Endodermal cell (in vitro differentiated cells): Measurements from ENCODE around the gene TMEM138. TPM values are rescaled to one million over a fixed set of nuclear protein-coding genes. Genes with fewer than 3 reads are reported as not detected.

Source experiments
- DNase-seq: peaks from one replicate; pipeline ENCODE4 v3.0.0-alpha.2; 2017
- H3K27ac ChIP-seq: 2 replicates; pipeline ENCODE4 v1.5.1; 2013; ENCODE audit warnings: mild to moderate bottlenecking, low read depth, low read length, moderate library complexity
- H3K27me3 ChIP-seq: 2 replicates; pipeline ENCODE4 v1.6.1; 2013; ENCODE audit warnings: mild to moderate bottlenecking, low read length, moderate library complexity; ENCODE audit not compliant: insufficient read depth, control insufficient read depth, poor library complexity, severe bottlenecking
- H3K36me3 ChIP-seq: 2 replicates; pipeline ENCODE4 v1.7.0; 2013; ENCODE audit warnings: mild to moderate bottlenecking, low read length, moderate library complexity; ENCODE audit not compliant: control insufficient read depth, insufficient read depth
- H3K4me1 ChIP-seq: one replicate; pipeline ENCODE4 v1.7.0; 2013; ENCODE audit warnings: low read length; ENCODE audit not compliant: control insufficient read depth, insufficient read depth
- H3K4me3 ChIP-seq: 2 replicates; pipeline ENCODE4 v1.5.1; 2013; ENCODE audit warnings: mild to moderate bottlenecking, low read length, moderate library complexity
- H3K9ac ChIP-seq: 2 replicates; pipeline ENCODE4 v1.6.1; 2013; ENCODE audit warnings: mild to moderate bottlenecking, low read length, moderate library complexity; ENCODE audit not compliant: poor library complexity, severe bottlenecking; ENCODE audit errors: extremely low read depth
- H3K9me3 ChIP-seq: 2 replicates; pipeline ENCODE4 v1.6.1; 2013; ENCODE audit warnings: mild to moderate bottlenecking, low read length, moderate library complexity; ENCODE audit not compliant: control insufficient read depth
- H3K27ac Mint-ChIP-seq: 2 replicates; pipeline ENCODE4 v1.8.0; 2020; ENCODE audit warnings: mixed read lengths
- H3K27me3 Mint-ChIP-seq: 2 replicates; pipeline ENCODE4 v1.8.0; 2021; ENCODE audit warnings: mild to moderate bottlenecking, mixed read lengths; ENCODE audit not compliant: insufficient read depth
- H3K36me3 Mint-ChIP-seq: 2 replicates; pipeline ENCODE4 v1.8.0; 2020; ENCODE audit warnings: low read depth, mixed read lengths
- H3K4me1 Mint-ChIP-seq: 2 replicates; pipeline ENCODE4 v1.8.0; 2020; ENCODE audit warnings: mixed read lengths
- H3K4me3 Mint-ChIP-seq: 2 replicates; pipeline ENCODE4 v1.8.0; 2020; ENCODE audit warnings: mild to moderate bottlenecking, moderate library complexity, mixed read lengths
- H3K9me3 Mint-ChIP-seq: 2 replicates; pipeline ENCODE4 v1.8.0; 2020; ENCODE audit warnings: mild to moderate bottlenecking, mixed read lengths
- CTCF ChIP-seq: fragments of 200-600 bp; sonication (generic); conservative IDR thresholded peaks from 2 replicates; pipeline ENCODE4 v1.5.0; 2021; ENCODE audit warnings: antibody characterized with exemption, mild to moderate bottlenecking
- WGBS, 2 experiments: methylation state at CpG; one replicate each; pipeline versions ENCODE4 v1.1.5 to v1.1.7; 2013; ENCODE audit warnings: missing lambda C conversion rate in 2 of 2, mixed read lengths in 1 of 2; ENCODE audit not compliant: insufficient coverage in 1 of 2, insufficient read length in 1 of 2; 5-methylcytosine and 5-hydroxymethylcytosine counted together
- total RNA-seq, 2 donors: library from RNA; stranded (reverse); fragmentation: NEBNext Ultra II Directional in 1 of 2; extraction: Animal tissue kit (Norgen Biotek cat#: 25700) in 1 of 2; gene quantifications; 2 replicates in 1 of 2; 3 replicates in 1 of 2; pipeline ENCODE4 v1.2.1, GENCODE V29; 2021

TMEM138 gene
- total RNA-seq, 2 donors from 2014 or later: 26.5 to 29.3 TPM

GRCh38 chr11:61354208-61354607 lies 8.0 kb upstream of the TMEM138 start:
- H3K27ac Mint-ChIP-seq: no peak overlapping the region

GRCh38 chr11:61356706-61357105 lies 5.5 kb upstream of the TMEM138 start:
- Mint-ChIP-seq H3K4me3 (no peak overlapping the region), H3K27me3 (no peaks in the 10 kb centered on the region), H3K4me1 (peaks cover 3% of the 10 kb centered on the region), H3K9me3 (no peaks in the 10 kb centered on the region), H3K36me3 (peaks cover 12% of the 10 kb centered on the region), H3K27ac (no peak overlapping the region)
- Histone ChIP-seq H3K9ac (no peak overlapping the region), H3K27ac (no peak overlapping the region), H3K4me3 (no peak overlapping the region), H3K27me3 (no peaks in the 10 kb centered on the region), H3K36me3 (no peaks in the 10 kb centered on the region), H3K9me3 (no peaks in the 10 kb centered on the region), H3K4me1 (no peaks in the 10 kb centered on the region)
- DNase-seq: no peak
- no peak for TF ChIP-seq CTCF
- WGBS, 2 experiments: 93 to 100% methylated on average over 3 to 4 of the region's 4 CpGs

More at GRCh38 chr11:61354208-61354607, 8.0 kb upstream of the TMEM138 start:
- no peaks in the 10 kb centered on the region for H3K4me1 ChIP-seq
- no peak overlapping the region for H3K4me3 Mint-ChIP-seq
- H3K9me3 Mint-ChIP-seq: no peaks in the 10 kb centered on the region
- H3K9me3 ChIP-seq: no peaks in the 10 kb centered on the region
- TF ChIP-seq CTCF: no peak
- 94 to 100% methylated on average over 2 of the region's 2 CpGs for WGBS, 2 experiments
- no peak overlapping the region for H3K9ac ChIP-seq
- no peaks in the 10 kb centered on the region for H3K27me3 ChIP-seq
- no peaks in the 10 kb centered on the region for H3K4me1 Mint-ChIP-seq
- no peak overlapping the region for H3K27ac ChIP-seq
- H3K27me3 Mint-ChIP-seq: no peaks in the 10 kb centered on the region
- peaks cover 18% of the 10 kb centered on the region for H3K36me3 Mint-ChIP-seq
- H3K4me3 ChIP-seq: no peak overlapping the region
- no peaks in the 10 kb centered on the region for H3K36me3 ChIP-seq
- no peak for DNase-seq

- Histone ChIP-seq H3K4me3 (no peak overlapping the region), H3K27ac (no peak overlapping the region), H3K36me3 (no peaks in the 10 kb centered on the region), H3K9me3 (no peaks in the 10 kb centered on the region), H3K27me3 (no peaks in the 10 kb centered on the region), H3K9ac (no peak overlapping the region), H3K4me1 (no peaks in the 10 kb centered on the region)
- Mint-ChIP-seq H3K27ac (peak overlapping the region; percentile 32), H3K4me3 (no peak overlapping the region), H3K9me3 (no peaks in the 10 kb centered on the region), H3K36me3 (peaks cover 10% of the 10 kb centered on the region), H3K27me3 (no peaks in the 10 kb centered on the region), H3K4me1 (peaks cover 3% of the 10 kb centered on the region)
- WGBS, 2 experiments: 91 to 97% methylated on average over 7 to 9 of the region's 9 CpGs
- no peak for DNase-seq
- no peak for TF ChIP-seq CTCF
These were observed 4.8 kb upstream of the TMEM138 start for GRCh38 chr11:61357233-61357893.
